Fibroblast of the aortic adventitia (primary cell): ENCODE data around the gene BMP2. TPM values are rescaled to one million over a fixed set of nuclear protein-coding genes. Genes with fewer than 3 reads are reported as not detected.

Experiments used
- DNase-seq: peaks from one replicate; pipeline ENCODE4 v3.0.0-alpha.2; 2010; ENCODE audit warnings: low read depth
- H3K4me3 ChIP-seq: 2 replicates; pipeline ENCODE4 v1.5.1; 2011; ENCODE audit warnings: low read depth, mild to moderate bottlenecking, control low read depth, low read length, moderate library complexity
- CTCF ChIP-seq: IDR thresholded peaks from 2 replicates; pipeline ENCODE4 v1.5.1; 2011; ENCODE audit warnings: mild to moderate bottlenecking, low read length, control low read depth, inconsistent platforms; ENCODE audit not compliant: insufficient read depth
- total RNA-seq: library from RNA; depleted of rRNA; stranded (reverse); fragments of >200 nt; gene quantifications from 2 replicates; pipeline ENCODE4 v1.2.3, GENCODE V29; 2012; ENCODE audit warnings: low replicate concordance

Gene BMP2
- total RNA-seq, 1 donor, result 10.6 TPM

GRCh38 chr20:6744805-6745204 lies 22.7 kb upstream of the BMP2 start:
- H3K4me3 ChIP-seq, result no peak overlapping the region
- DNase-seq, result no peak
- TF ChIP-seq CTCF, result no peak

- no peak for TF ChIP-seq CTCF
- no peak overlapping the region for H3K4me3 ChIP-seq
- DNase-seq, result peak; percentile 36
Observed at GRCh38 chr20:6746901-6747609, 20.4 kb upstream of the BMP2 start.

GRCh38 chr20:6750438-6750837 lies 17.0 kb upstream of the BMP2 start:
- no peak for DNase-seq
- H3K4me3 ChIP-seq, result no peak overlapping the region
- no peak for TF ChIP-seq CTCF

GRCh38 chr20:6756693-6757595 lies 10.5 kb upstream of the BMP2 start:
- no peak overlapping the region for H3K4me3 ChIP-seq
- TF ChIP-seq CTCF, result no peak
- no peak for DNase-seq

GRCh38 chr20:6764619-6765018 lies 2.9 kb upstream of the BMP2 start:
- no peak for DNase-seq
- TF ChIP-seq CTCF, result no peak
- no peak overlapping the region for H3K4me3 ChIP-seq

- DNase-seq, result peak; percentile 87
- no peak overlapping the region for H3K4me3 ChIP-seq
- peak; percentile 49 for TF ChIP-seq CTCF
Observed at GRCh38 chr20:6765469-6766058, 1.9 kb upstream of the BMP2 start.
